SK-N-SH (cell line): ENCODE data around the gene AHRR. TPM values are rescaled to one million over a fixed set of nuclear protein-coding genes. Genes with fewer than 3 reads are reported as not detected.
A peak's percentile ranks its signal among the peaks of the same experiment; 100 is the strongest.

Source experiments
- CTCF ChIA-PET: fragments of 300-600, 350-600 bp; formaldehyde crosslinking; extraction: SDS; loops from one replicate; lab custom pipeline; 2021; lab: Yijun Ruan, JAX
- POLR2A ChIA-PET: fragments of 350-600 bp; sonication (Branson Sonifier 250); formaldehyde crosslinking; extraction: SDS; loops from one replicate; lab custom pipeline; 2020; ENCODE audit warnings: antibody characterized with exemption, inconsistent platforms; lab: Yijun Ruan, JAX
- DNase-seq: peaks from one replicate; pipeline ENCODE4 v3.0.0; 2012
- H2AFZ ChIP-seq: fragments of 200-600 bp; sonication (generic); 2 replicates; pipeline ENCODE4 v1.8.1; 2016; ENCODE audit warnings: antibody characterized with exemption, mild to moderate bottlenecking, low read depth
- H3F3A ChIP-seq: fragments of 200-600 bp; sonication (generic); replicated peaks from 2 replicates; pipeline ENCODE3; 2016; ENCODE audit warnings: antibody characterized with exemption, mild to moderate bottlenecking; ENCODE audit not compliant: insufficient read depth
- H3K27ac ChIP-seq, 2 experiments: fragments of 200-500 bp in 1 of 2; fragments of 200-600 bp in 1 of 2; sonication (Bioruptor generic) in 1 of 2; sonication (generic), shearing (Covaris generic) in 1 of 2; 2 replicates each; pipeline versions ENCODE4 v1.5.1 to v1.6.1; 2014 to 2016; ENCODE audit warnings: low read depth in 2 of 2, inconsistent platforms in 1 of 2, low read length in 1 of 2, mild to moderate bottlenecking in 1 of 2, mixed read lengths in 1 of 2
- H3K27me3 ChIP-seq: fragments of 200-600 bp; sonication (generic), shearing (Covaris generic); 2 replicates; pipeline ENCODE4 v1.6.1; 2016; ENCODE audit warnings: mixed run types; ENCODE audit not compliant: insufficient read depth
- H3K36me3 ChIP-seq, 2 experiments: fragments of 200-500 bp in 1 of 2; fragments of 200-600 bp in 1 of 2; sonication (Bioruptor generic) in 1 of 2; sonication (generic) in 1 of 2; replicated peaks in 1 of 2; 2 replicates each; pipeline versions ENCODE3 to v1.5.1; 2014 to 2016; ENCODE audit warnings: low read length in 1 of 2, mild to moderate bottlenecking in 1 of 2; ENCODE audit not compliant: insufficient read depth in 2 of 2, control insufficient read depth in 1 of 2
- H3K4me1 ChIP-seq, 2 experiments: fragments of 200-500 bp in 1 of 2; fragments of 200-600 bp in 1 of 2; sonication (Bioruptor generic) in 1 of 2; sonication (generic), shearing (Covaris generic) in 1 of 2; 2 replicates each; pipeline versions ENCODE4 v1.5.1 to v1.6.1; 2014 to 2016; ENCODE audit warnings: low read depth in 1 of 2, low read length in 1 of 2, mixed run types in 1 of 2; ENCODE audit not compliant: insufficient read depth in 2 of 2, control insufficient read depth in 1 of 2
- H3K4me2 ChIP-seq: fragments of 200-600 bp; sonication (generic), shearing (Covaris generic); 2 replicates; pipeline ENCODE4 v1.6.1; 2017; ENCODE audit warnings: mixed run types
- H3K4me3 ChIP-seq, 2 experiments: fragments of 200-500 bp in 1 of 2; fragments of 200-600 bp in 1 of 2; sonication (Bioruptor generic) in 1 of 2; sonication (generic), shearing (Covaris generic) in 1 of 2; 2 replicates each; pipeline versions ENCODE4 v1.5.1 to v1.8.1; 2014 to 2016; ENCODE audit warnings: low read depth in 2 of 2, inconsistent platforms in 1 of 2, low read length in 1 of 2, mild to moderate bottlenecking in 1 of 2, mixed read lengths in 1 of 2, moderate library complexity in 1 of 2
- H3K79me2 ChIP-seq: fragments of 200-600 bp; sonication (generic); 2 replicates; pipeline ENCODE4 v1.8.1; 2017; ENCODE audit warnings: mild to moderate bottlenecking; ENCODE audit not compliant: insufficient read depth
- H3K9ac ChIP-seq: fragments of 200-600 bp; sonication (generic); 2 replicates; pipeline ENCODE4 v1.6.1; 2017; ENCODE audit warnings: mixed run types
- H3K9me2 ChIP-seq: fragments of 200-600 bp; sonication (generic); 2 replicates; pipeline ENCODE4 v1.6.1; 2017; ENCODE audit warnings: mixed run types
- H3K9me3 ChIP-seq: fragments of 200-600 bp; sonication (generic); 2 replicates; pipeline ENCODE4 v1.6.1; 2017; ENCODE audit warnings: mixed run types, mild to moderate bottlenecking, moderate library complexity
- H4K20me1 ChIP-seq: fragments of 200-600 bp; sonication (generic); 2 replicates; pipeline ENCODE4 v1.6.1; 2017; ENCODE audit warnings: mild to moderate bottlenecking, mixed run types; ENCODE audit not compliant: insufficient read depth
- ELF1 ChIP-seq: IDR thresholded peaks from 2 replicates; pipeline ENCODE4 v1.4.0; 2012
- FOXM1 ChIP-seq: IDR thresholded peaks from 2 replicates; pipeline ENCODE4 v1.4.0; 2012; ENCODE audit warnings: low read depth, mild to moderate bottlenecking
- NFIC ChIP-seq: IDR thresholded peaks from 2 replicates; pipeline ENCODE4 v1.4.0; 2012; ENCODE audit warnings: borderline replicate concordance
- RAD21 ChIP-seq: IDR thresholded peaks from 2 replicates; pipeline ENCODE4 v1.6.1; 2012; ENCODE audit warnings: mild to moderate bottlenecking, low read length
- SIN3A ChIP-seq: IDR thresholded peaks from 2 replicates; pipeline ENCODE4 v1.6.1; 2012; ENCODE audit warnings: low read depth, mild to moderate bottlenecking, low read length, moderate library complexity, borderline replicate concordance
- SMC3 ChIP-seq: IDR thresholded peaks from 2 replicates; pipeline ENCODE4 v1.6.1; 2012; ENCODE audit warnings: low read depth, low read length, improper control_type of control experiment
- TAF1 ChIP-seq: IDR thresholded peaks from 2 replicates; pipeline ENCODE4 v1.6.1; 2012; ENCODE audit warnings: low read depth, mild to moderate bottlenecking, low read length, moderate library complexity, borderline replicate concordance
- TCF12 ChIP-seq: IDR thresholded peaks from 2 replicates; pipeline ENCODE4 v1.4.0; 2012
- TEAD4 ChIP-seq: IDR thresholded peaks from 2 replicates; pipeline ENCODE4 v1.4.0; 2012; ENCODE audit warnings: mild to moderate bottlenecking, borderline replicate concordance; ENCODE audit not compliant: insufficient read depth
- USF1 ChIP-seq: IDR thresholded peaks from 2 replicates; pipeline ENCODE4 v1.4.0; 2012; ENCODE audit warnings: low read depth, borderline replicate concordance
- WGBS: methylation state at CpG from one replicate; pipeline ENCODE4 v1.1.6; 2017; ENCODE audit warnings: low lambda C conversion rate; 5-methylcytosine and 5-hydroxymethylcytosine counted together
- polyA plus RNA-seq, 3 experiments: library from polyadenylated mRNA; depleted of rRNA; stranded (reverse); fragments of >200 nt; gene quantifications; 2 replicates each; pipeline ENCODE4 v1.2.3, GENCODE V29; 2012
- TF ChIP-seq, protein P1 (sequence below): IDR thresholded peaks from 2 replicates; pipeline ENCODE4 v1.4.0; 2012; ENCODE audit warnings: low read depth, borderline replicate concordance
- TF ChIP-seq, protein P2 (sequence below): fragments of 200-600 bp; sonication (generic); IDR thresholded peaks from 2 replicates; pipeline ENCODE4 v1.6.1; 2017; ENCODE audit warnings: antibody characterized with exemption, mild to moderate bottlenecking, moderate library complexity

Gene AHRR
- polyA plus RNA-seq, 1 of the 3 experiments (the other 2 are of a cell fraction) = 0.71 TPM

GRCh38 chr5:445591-445990, 124.1 kb downstream of the AHRR start (continued):
- TF ChIP-seq, protein P1, sequence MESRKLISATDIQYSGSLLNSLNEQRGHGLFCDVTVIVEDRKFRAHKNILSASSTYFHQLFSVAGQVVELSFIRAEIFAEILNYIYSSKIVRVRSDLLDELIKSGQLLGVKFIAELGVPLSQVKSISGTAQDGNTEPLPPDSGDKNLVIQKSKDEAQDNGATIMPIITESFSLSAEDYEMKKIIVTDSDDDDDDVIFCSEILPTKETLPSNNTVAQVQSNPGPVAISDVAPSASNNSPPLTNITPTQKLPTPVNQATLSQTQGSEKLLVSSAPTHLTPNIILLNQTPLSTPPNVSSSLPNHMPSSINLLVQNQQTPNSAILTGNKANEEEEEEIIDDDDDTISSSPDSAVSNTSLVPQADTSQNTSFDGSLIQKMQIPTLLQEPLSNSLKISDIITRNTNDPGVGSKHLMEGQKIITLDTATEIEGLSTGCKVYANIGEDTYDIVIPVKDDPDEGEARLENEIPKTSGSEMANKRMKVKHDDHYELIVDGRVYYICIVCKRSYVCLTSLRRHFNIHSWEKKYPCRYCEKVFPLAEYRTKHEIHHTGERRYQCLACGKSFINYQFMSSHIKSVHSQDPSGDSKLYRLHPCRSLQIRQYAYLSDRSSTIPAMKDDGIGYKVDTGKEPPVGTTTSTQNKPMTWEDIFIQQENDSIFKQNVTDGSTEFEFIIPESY = no peak
- TF ChIP-seq NFIC (no peak), TAF1 (no peak), TCF12 (no peak), TEAD4 (no peak)
- TF ChIP-seq, all 33 proteins: peak for 0

DNA sequence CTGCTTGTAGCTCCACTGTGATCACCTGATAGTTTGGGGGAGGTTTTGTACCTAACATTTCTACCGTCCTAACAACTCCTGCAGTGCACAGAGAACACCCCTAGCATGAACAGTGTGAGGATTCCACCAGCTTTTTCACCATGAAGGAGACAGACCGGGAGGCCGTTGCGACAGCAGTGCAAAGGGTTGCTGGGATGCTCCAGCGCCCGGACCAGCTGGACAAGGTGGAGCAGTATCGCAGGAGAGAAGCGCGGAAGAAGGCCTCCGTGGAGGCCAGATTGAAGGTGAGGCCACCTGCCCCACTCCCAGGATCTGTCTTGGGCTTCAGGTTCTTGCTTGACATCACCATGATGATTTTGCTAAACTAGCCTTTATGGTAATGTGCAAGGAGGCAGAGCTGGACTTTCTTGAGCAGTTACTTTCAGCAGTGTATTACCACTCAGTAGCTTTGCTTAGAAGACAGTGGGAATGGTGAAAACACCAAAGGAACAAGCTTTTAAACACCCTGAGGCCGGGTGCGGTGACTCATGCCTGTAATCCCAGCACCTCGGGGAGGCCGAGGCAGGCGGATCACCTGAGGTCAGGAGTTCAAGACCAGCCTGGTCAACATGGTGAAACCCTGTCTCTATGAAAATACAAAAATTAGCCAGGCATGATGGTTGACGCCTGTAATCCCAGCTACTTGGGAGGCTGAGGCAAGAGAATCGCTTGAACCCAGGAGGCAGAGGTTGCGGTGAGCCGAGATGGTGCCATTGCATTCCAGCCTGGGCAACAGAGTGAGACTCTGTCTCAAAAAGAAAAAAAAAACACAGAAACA, 124.8 kb downstream of the AHRR start:
- no peak overlapping the region for H2AFZ ChIP-seq
- no peaks in the 10 kb centered on the region for H3F3A ChIP-seq
- no peak overlapping the region for H3K27ac ChIP-seq
- TF ChIP-seq SIN3A = no peak
- no peak for TF ChIP-seq USF1
- no peak for TF ChIP-seq RAD21
- no peak for TF ChIP-seq TCF12
- H3K27me3 ChIP-seq = no peaks in the 10 kb centered on the region
- no peaks in the 10 kb centered on the region; the same call in 1 of the 2 replicates for H4K20me1 ChIP-seq
- H3K9me3 ChIP-seq = peaks cover 6% of the 10 kb centered on the region
- peaks cover 46% of the 10 kb centered on the region for H3K79me2 ChIP-seq
- ChIA-PET POLR2A (no interaction called here), CTCF (interaction anchor here (0.7 to 2.0 kb wide), 20 partner anchors 9 to 447 kb away, joined by 3 to 14 read pairs (median 4); partner anchors contain the start of genes AHRR, BRD9 and TRIP13)
- WGBS = 88% methylated on average over 19 of the region's 19 CpGs
- DNase-seq = no peak
- H3K4me2 ChIP-seq = no peak overlapping the region
- no peak overlapping the region for H3K4me3 ChIP-seq
- no peak overlapping the region for H3K9ac ChIP-seq
- H3K4me1 ChIP-seq = peaks cover 0 to 17% of the 10 kb centered on the region in 2 experiments; a peak in 1 of 4 replicates
- peaks cover 32 to 47% of the 10 kb centered on the region in 2 experiments for H3K36me3 ChIP-seq
- no peaks in the 10 kb centered on the region for H3K9me2 ChIP-seq

DNA sequence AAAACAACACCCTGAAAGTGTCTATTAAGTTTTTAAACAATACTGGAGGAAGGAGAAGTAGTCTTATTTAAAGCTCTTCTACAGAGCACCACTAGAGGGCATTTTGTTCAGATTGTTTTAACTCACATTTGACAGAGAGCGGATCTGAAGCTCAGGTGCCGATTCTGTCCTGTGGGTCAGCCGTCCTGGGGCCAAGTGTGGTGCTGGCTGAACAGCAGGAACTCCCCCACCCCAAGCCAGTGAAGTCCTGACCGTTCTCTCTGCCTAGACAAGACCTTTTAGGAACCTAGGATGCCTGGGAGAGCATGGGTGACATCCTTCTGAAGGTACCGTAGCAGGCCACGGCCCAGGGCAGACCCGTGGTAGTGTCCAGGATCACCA, 125.4 kb downstream of the AHRR start:
- WGBS = 61% methylated on average over 5 of the region's 7 CpGs
- TF ChIP-seq NFIC = no peak
- TF ChIP-seq ELF1 = no peak
- TF ChIP-seq, protein P2, sequence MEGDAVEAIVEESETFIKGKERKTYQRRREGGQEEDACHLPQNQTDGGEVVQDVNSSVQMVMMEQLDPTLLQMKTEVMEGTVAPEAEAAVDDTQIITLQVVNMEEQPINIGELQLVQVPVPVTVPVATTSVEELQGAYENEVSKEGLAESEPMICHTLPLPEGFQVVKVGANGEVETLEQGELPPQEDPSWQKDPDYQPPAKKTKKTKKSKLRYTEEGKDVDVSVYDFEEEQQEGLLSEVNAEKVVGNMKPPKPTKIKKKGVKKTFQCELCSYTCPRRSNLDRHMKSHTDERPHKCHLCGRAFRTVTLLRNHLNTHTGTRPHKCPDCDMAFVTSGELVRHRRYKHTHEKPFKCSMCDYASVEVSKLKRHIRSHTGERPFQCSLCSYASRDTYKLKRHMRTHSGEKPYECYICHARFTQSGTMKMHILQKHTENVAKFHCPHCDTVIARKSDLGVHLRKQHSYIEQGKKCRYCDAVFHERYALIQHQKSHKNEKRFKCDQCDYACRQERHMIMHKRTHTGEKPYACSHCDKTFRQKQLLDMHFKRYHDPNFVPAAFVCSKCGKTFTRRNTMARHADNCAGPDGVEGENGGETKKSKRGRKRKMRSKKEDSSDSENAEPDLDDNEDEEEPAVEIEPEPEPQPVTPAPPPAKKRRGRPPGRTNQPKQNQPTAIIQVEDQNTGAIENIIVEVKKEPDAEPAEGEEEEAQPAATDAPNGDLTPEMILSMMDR = peak; percentile 69
- no peak for TF ChIP-seq FOXM1
- TF ChIP-seq TAF1 = no peak
- peak; percentile 18; the same call in 1 of the 2 replicates for TF ChIP-seq SMC3
- TF ChIP-seq RAD21 = peak; percentile 28; the same call in 1 of the 2 replicates
- peak; percentile 58 for DNase-seq
- POLR2A ChIA-PET = no interaction called here
- peaks cover 0 to 17% of the 10 kb centered on the region in 2 experiments; a peak in 1 of 4 replicates for H3K4me1 ChIP-seq
- no peak overlapping the region for H3K9ac ChIP-seq
- no peaks in the 10 kb centered on the region for H3K27me3 ChIP-seq
- peaks cover 38 to 53% of the 10 kb centered on the region in 2 experiments for H3K36me3 ChIP-seq
- no peak overlapping the region for H2AFZ ChIP-seq
- CTCF ChIA-PET = interaction anchor here (0.7 to 2.0 kb wide), 18 partner anchors 10 to 446 kb away, joined by 3 to 14 read pairs (median 4); partner anchors contain the start of genes AHRR, BRD9 and TRIP13
- peaks cover 50% of the 10 kb centered on the region for H3K79me2 ChIP-seq
- H4K20me1 ChIP-seq = no peaks in the 10 kb centered on the region; the same call in 1 of the 2 replicates
- H3K27ac ChIP-seq = no peak overlapping the region
- peaks cover 11% of the 10 kb centered on the region for H3K9me3 ChIP-seq
- no peak overlapping the region for H3K4me3 ChIP-seq
- H3K9me2 ChIP-seq = no peaks in the 10 kb centered on the region
- H3F3A ChIP-seq = no peaks in the 10 kb centered on the region
- H3K4me2 ChIP-seq = no peak overlapping the region
